Measurements from ENCODE around the gene ALG1L2.

DNA sequence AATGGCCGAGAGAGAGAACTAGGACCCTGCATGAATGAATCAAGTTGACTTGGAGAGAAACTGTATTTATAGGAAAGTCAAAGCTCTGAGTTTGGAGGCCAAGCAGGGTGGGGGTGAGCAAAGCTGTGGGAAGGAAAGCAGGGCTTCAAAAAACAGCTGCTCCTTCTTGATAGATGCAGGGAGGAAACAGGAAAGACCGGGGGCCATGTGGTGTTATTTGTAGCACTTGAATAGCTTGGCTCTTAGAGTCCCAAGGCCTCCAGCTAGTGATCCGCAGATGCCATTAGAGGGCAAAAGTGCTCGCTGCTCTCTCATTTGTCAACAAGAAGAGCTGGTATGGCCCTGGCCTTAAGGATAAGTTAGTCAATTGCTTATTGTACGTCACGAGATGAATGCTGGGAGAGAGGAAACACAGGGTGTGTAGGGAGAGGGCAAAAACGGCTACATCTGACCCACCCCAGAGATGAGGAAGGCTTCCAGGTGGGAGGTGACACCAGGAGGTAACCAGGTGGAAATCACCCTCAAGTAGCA, at the start of gene ALG1L2:
- TF ChIP-seq, protein P1, sequence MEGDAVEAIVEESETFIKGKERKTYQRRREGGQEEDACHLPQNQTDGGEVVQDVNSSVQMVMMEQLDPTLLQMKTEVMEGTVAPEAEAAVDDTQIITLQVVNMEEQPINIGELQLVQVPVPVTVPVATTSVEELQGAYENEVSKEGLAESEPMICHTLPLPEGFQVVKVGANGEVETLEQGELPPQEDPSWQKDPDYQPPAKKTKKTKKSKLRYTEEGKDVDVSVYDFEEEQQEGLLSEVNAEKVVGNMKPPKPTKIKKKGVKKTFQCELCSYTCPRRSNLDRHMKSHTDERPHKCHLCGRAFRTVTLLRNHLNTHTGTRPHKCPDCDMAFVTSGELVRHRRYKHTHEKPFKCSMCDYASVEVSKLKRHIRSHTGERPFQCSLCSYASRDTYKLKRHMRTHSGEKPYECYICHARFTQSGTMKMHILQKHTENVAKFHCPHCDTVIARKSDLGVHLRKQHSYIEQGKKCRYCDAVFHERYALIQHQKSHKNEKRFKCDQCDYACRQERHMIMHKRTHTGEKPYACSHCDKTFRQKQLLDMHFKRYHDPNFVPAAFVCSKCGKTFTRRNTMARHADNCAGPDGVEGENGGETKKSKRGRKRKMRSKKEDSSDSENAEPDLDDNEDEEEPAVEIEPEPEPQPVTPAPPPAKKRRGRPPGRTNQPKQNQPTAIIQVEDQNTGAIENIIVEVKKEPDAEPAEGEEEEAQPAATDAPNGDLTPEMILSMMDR (IDR thresholded peaks at IDR 0.05) = no peak
- TF ChIP-seq TAF1 (IDR thresholded peaks at IDR 0.05; ENCODE audit: borderline replicate concordance, low read depth, low read length) (no peak), RAD21 (IDR thresholded peaks at IDR 0.05; ENCODE audit: low read length) (no peak)

Measured in SK-N-SH (cell line).